OCI-LY1 (cell line): Measurements from ENCODE around the gene CELF2.

ENCODE experiments used
- H2AFZ ChIP-seq: fragments of 200-600 bp; sonication (generic), shearing (Covaris generic); 2 replicates; pipeline ENCODE4 v1.6.0; 2014; ENCODE audit warnings: antibody characterized with exemption, mild to moderate bottlenecking, low read length
- H3F3A ChIP-seq: fragments of 200-600 bp; sonication (generic), shearing (Covaris generic); 2 replicates; pipeline ENCODE4 v1.6.0; 2014; ENCODE audit warnings: mild to moderate bottlenecking, antibody characterized with exemption, low read length, moderate library complexity; ENCODE audit not compliant: insufficient read depth
- H3K27ac ChIP-seq: fragments of 200-600 bp; sonication (generic); 2 replicates; pipeline ENCODE4 v1.5.1; 2014; ENCODE audit warnings: low read length, mixed run types, mild to moderate bottlenecking, low read depth; ENCODE audit not compliant: poor library complexity, severe bottlenecking
- H3K27me3 ChIP-seq: fragments of 200-600 bp; sonication (generic); 2 replicates; pipeline ENCODE4 v1.6.0; 2014; ENCODE audit warnings: antibody characterized with exemption, mild to moderate bottlenecking, low read length, moderate library complexity; ENCODE audit not compliant: insufficient read depth
- H3K36me3 ChIP-seq: fragments of 200-600 bp; sonication (generic); 2 replicates; pipeline ENCODE4 v1.6.1; 2014; ENCODE audit warnings: mild to moderate bottlenecking, antibody characterized with exemption, low read length, moderate library complexity, mixed read lengths; ENCODE audit not compliant: insufficient read depth
- H3K4me1 ChIP-seq: fragments of 200-600 bp; sonication (generic); 2 replicates; pipeline ENCODE4 v1.5.1; 2014; ENCODE audit warnings: mild to moderate bottlenecking, low read length, moderate library complexity; ENCODE audit not compliant: insufficient read depth, severe bottlenecking
- H3K4me2 ChIP-seq: fragments of 200-600 bp; sonication (generic), shearing (Covaris generic); 2 replicates; pipeline ENCODE4 v1.6.1; 2014; ENCODE audit warnings: low read length
- H3K4me3 ChIP-seq: fragments of 200-600 bp; sonication (generic); 2 replicates; pipeline ENCODE4 v1.5.1; 2014; ENCODE audit warnings: low read length, low read depth, mild to moderate bottlenecking, mixed read lengths; ENCODE audit not compliant: poor library complexity, severe bottlenecking
- H3K79me2 ChIP-seq: fragments of 200-600 bp; shearing (Covaris generic); 2 replicates; pipeline ENCODE4 v1.6.1; 2016; ENCODE audit warnings: mixed run types, low read length, mixed read lengths; ENCODE audit not compliant: insufficient read depth
- H3K9ac ChIP-seq: fragments of 200-600 bp; sonication (generic), shearing (Covaris generic); 2 replicates; pipeline ENCODE4 v1.6.1; 2014; ENCODE audit warnings: mild to moderate bottlenecking, low read length, mixed read lengths
- H3K9me2 ChIP-seq: fragments of 200-600 bp; sonication (generic), shearing (Covaris generic); 2 replicates; pipeline ENCODE4 v1.6.1; 2014; ENCODE audit warnings: low read depth, mild to moderate bottlenecking, low read length, mixed read lengths
- H3K9me3 ChIP-seq: fragments of 200-600 bp; shearing (Covaris generic); 2 replicates; pipeline ENCODE4 v1.6.1; 2014; ENCODE audit warnings: low read length, mixed read lengths
- H4K20me1 ChIP-seq: fragments of 200-600 bp; sonication (generic), shearing (Covaris generic); 2 replicates; pipeline ENCODE4 v1.6.0; 2016; ENCODE audit warnings: mild to moderate bottlenecking, low read length; ENCODE audit not compliant: insufficient read depth
- EZH2 ChIP-seq: fragments of 200-600 bp; sonication (generic), shearing (Covaris generic); IDR thresholded peaks from 2 replicates; pipeline ENCODE4 v1.8.0; 2017; ENCODE audit warnings: borderline replicate concordance, mixed run types, mild to moderate bottlenecking, antibody characterized with exemption, low read length, moderate library complexity, mixed read lengths
- TF ChIP-seq, protein P1 (sequence below): fragments of 200-600 bp; sonication (generic), shearing (Covaris generic); IDR thresholded peaks from 2 replicates; pipeline ENCODE4 v1.5.1; 2017; ENCODE audit warnings: mild to moderate bottlenecking, antibody characterized with exemption, low read length, moderate library complexity, mixed read lengths

Gene CELF2

DNA sequence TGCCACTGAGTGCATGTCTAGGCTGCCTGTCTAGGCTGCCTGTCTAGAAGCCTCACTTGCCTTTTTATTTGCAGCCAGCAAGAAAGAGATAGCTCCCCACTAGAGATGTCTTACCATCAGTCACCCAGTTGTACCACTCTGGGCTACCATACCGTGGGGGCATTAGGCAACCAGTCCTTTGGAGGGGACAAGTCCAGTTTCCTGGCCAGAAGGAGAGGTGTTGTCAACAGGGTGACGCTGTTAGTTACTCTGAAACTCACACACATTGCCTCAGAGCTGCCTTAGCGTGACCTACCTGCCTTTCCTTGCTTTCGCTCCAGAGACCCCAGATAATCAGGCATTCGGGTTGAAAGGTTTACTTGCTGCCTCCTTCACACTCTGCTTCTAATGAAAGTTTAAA, 155.4 kb downstream of the CELF2 start:
- H3K4me3 ChIP-seq: no peak overlapping the region
- H2AFZ ChIP-seq: no peak overlapping the region
- TF ChIP-seq, protein P1, sequence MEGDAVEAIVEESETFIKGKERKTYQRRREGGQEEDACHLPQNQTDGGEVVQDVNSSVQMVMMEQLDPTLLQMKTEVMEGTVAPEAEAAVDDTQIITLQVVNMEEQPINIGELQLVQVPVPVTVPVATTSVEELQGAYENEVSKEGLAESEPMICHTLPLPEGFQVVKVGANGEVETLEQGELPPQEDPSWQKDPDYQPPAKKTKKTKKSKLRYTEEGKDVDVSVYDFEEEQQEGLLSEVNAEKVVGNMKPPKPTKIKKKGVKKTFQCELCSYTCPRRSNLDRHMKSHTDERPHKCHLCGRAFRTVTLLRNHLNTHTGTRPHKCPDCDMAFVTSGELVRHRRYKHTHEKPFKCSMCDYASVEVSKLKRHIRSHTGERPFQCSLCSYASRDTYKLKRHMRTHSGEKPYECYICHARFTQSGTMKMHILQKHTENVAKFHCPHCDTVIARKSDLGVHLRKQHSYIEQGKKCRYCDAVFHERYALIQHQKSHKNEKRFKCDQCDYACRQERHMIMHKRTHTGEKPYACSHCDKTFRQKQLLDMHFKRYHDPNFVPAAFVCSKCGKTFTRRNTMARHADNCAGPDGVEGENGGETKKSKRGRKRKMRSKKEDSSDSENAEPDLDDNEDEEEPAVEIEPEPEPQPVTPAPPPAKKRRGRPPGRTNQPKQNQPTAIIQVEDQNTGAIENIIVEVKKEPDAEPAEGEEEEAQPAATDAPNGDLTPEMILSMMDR: no peak
- TF ChIP-seq EZH2: no peak
- H3K4me2 ChIP-seq: no peak overlapping the region
- H3K79me2 ChIP-seq: no peaks in the 10 kb centered on the region
- no peak overlapping the region for H3K27ac ChIP-seq
- no peak overlapping the region for H3K9ac ChIP-seq
- H4K20me1 ChIP-seq: no peaks in the 10 kb centered on the region
- H3K4me1 ChIP-seq: peaks cover 18% of the 10 kb centered on the region
- H3K36me3 ChIP-seq: no peaks in the 10 kb centered on the region; the same call in 1 of the 2 replicates
- no peaks in the 10 kb centered on the region for H3K9me3 ChIP-seq
- H3K27me3 ChIP-seq: 0 out of 2 replicates have a peak, but pooled peaks cover 4% of the 10 kb centered on the region
- no peaks in the 10 kb centered on the region for H3F3A ChIP-seq
- H3K9me2 ChIP-seq: no peaks in the 10 kb centered on the region

DNA sequence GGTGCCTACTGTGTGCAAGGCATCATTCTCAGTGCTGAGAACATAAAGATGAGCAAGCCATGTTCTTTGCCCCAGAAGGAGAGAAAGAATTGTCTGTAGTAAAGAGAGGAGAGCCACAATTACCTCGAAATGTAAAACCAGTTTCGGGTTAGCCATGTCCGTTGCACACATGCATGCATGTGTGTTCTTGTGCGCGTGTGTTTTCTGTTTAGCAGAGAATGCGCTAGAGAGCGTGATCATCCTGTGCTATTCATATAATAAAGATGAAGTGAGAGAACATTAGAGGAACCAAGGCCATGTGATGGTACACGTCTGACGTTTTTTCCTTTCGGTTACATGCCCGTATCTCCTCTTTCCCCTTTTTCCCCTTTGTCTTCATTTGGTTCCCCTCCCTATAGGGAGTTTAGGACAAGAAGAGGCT, 158.2 kb downstream of the CELF2 start:
- H3K9me3 ChIP-seq: no peaks in the 10 kb centered on the region
- no peak overlapping the region; the same call in 1 of the 2 replicates for H3K4me2 ChIP-seq
- H2AFZ ChIP-seq: no peak overlapping the region
- no peaks in the 10 kb centered on the region for H3K9me2 ChIP-seq
- H3K4me3 ChIP-seq: no peak overlapping the region
- H3F3A ChIP-seq: no peaks in the 10 kb centered on the region
- peaks cover 27% of the 10 kb centered on the region for H3K4me1 ChIP-seq
- no peak overlapping the region for H3K27ac ChIP-seq
- no peaks in the 10 kb centered on the region; the same call in 1 of the 2 replicates for H3K36me3 ChIP-seq
- no peaks in the 10 kb centered on the region for H4K20me1 ChIP-seq
- H3K79me2 ChIP-seq: no peaks in the 10 kb centered on the region
- 0 out of 2 replicates have a peak, but pooled peaks cover 4% of the 10 kb centered on the region for H3K27me3 ChIP-seq
- no peak overlapping the region for H3K9ac ChIP-seq
- TF ChIP-seq EZH2: no peak
- TF ChIP-seq, protein P1: no peak

DNA sequence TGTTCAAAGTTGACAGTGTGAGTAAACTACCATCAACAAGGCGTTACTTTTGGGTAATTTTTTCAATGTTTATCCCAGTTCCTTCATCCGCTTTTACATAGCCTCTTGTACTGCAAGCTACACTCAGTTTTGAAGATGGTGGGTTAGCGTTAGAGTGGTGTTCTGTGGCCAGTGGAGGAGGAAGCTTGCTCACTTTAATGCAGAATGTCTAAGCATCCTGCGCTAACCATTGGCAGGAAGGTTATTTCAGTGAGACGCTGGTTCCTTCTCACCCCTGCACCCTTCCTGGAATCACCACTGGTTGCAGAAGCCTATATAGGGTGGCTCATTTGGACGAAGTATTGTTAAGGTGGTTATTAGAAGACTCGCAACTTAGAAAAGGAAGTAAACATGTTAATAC, 159.1 kb downstream of the CELF2 start:
- Histone ChIP-seq H3K27me3 (0 out of 2 replicates have a peak, but pooled peaks cover 4% of the 10 kb centered on the region), H3K4me2 (no peak overlapping the region)
- TF ChIP-seq, protein P1: no peak
- TF ChIP-seq EZH2: no peak

More for the DNA sequence above, 159.1 kb downstream of the CELF2 start:
- H4K20me1 ChIP-seq: no peaks in the 10 kb centered on the region
- peaks cover 19% of the 10 kb centered on the region for H3K4me1 ChIP-seq
- H3K79me2 ChIP-seq: no peaks in the 10 kb centered on the region
- H3K4me3 ChIP-seq: no peak overlapping the region
- no peaks in the 10 kb centered on the region for H3K9me2 ChIP-seq
- H3K9me3 ChIP-seq: no peaks in the 10 kb centered on the region
- H3K27ac ChIP-seq: no peak overlapping the region
- no peaks in the 10 kb centered on the region for H3F3A ChIP-seq
- H3K36me3 ChIP-seq: no peaks in the 10 kb centered on the region; the same call in 1 of the 2 replicates
- no peak overlapping the region for H2AFZ ChIP-seq
- H3K9ac ChIP-seq: no peak overlapping the region
